ENCODE results near the gene DDAH1.

DNA sequence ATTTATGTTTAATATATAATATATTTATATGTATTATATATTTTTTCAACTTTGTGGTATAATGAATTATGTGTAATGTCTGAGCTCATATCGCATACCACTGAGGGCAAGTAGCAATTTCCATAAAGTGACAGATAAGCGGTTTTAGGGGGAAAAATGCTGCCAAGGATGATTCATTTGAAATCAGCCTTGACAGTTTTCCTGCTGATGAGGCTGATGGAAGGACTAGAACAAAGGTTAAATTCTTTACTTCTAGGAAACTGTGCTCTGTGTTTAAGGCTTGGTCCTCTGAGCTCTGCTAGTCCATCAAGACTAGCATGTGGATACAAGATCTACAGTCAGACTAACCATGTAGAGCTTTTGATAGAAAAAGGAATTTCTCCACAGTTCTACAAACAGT is 19.3 kb upstream of the DDAH1 start:
- TF ChIP-seq, protein P1, sequence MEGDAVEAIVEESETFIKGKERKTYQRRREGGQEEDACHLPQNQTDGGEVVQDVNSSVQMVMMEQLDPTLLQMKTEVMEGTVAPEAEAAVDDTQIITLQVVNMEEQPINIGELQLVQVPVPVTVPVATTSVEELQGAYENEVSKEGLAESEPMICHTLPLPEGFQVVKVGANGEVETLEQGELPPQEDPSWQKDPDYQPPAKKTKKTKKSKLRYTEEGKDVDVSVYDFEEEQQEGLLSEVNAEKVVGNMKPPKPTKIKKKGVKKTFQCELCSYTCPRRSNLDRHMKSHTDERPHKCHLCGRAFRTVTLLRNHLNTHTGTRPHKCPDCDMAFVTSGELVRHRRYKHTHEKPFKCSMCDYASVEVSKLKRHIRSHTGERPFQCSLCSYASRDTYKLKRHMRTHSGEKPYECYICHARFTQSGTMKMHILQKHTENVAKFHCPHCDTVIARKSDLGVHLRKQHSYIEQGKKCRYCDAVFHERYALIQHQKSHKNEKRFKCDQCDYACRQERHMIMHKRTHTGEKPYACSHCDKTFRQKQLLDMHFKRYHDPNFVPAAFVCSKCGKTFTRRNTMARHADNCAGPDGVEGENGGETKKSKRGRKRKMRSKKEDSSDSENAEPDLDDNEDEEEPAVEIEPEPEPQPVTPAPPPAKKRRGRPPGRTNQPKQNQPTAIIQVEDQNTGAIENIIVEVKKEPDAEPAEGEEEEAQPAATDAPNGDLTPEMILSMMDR (IDR thresholded peaks at IDR 0.05; ENCODE audit: low read depth, low read length, poor library complexity, severe bottlenecking): no peak
- no peak for TF ChIP-seq EZH2phosphoT487 (IDR thresholded peaks at IDR 0.05; ENCODE audit: borderline replicate concordance, low read length)
